Spleen (tissue), 7 donors: ENCODE results near the gene HMGXB4.

Experiments used
- CTCF ChIP-seq, 11 experiments: fragments of 200-600 bp in 7 of 11; fragments of 450-650 bp in 4 of 11; sonication (generic) in 4 of 11; IDR thresholded peaks in 8 of 11; conservative IDR thresholded peaks in 3 of 11; 1 replicate in 7 of 11; 2 replicates in 4 of 11; pipeline versions ENCODE4 v1.4.0 to v1.8.0; 2016 to 2021; ENCODE audit warnings: antibody characterized with exemption in 11 of 11, inconsistent platforms in 4 of 11, mild to moderate bottlenecking in 1 of 11
- POLR2A ChIP-seq, 3 donors: fragments of 450-650 bp; IDR thresholded peaks; one replicate each; pipeline ENCODE4 v1.5.1; 2017; ENCODE audit warnings: antibody characterized with exemption in 3 of 3, mild to moderate bottlenecking in 1 of 3
- donor health status: DM: no; HTN: no; CAD: no; lungs with moderate emphysema.
- donor health status: DM: no; HTN: no; CAD: no.
- donor health status: DM: no; HTN: no; CAD: no.

- TF ChIP-seq CTCF (IDR thresholded peaks at IDR 0.05 in 8 of 11, conservative IDR thresholded peaks at IDR 0.05 in 3 of 11) (no peak), POLR2A (IDR thresholded peaks at IDR 0.05) (no peak)
Observed at GRCh38 chr22:35250156-35250555, 7.1 kb upstream of the HMGXB4 start.
